Tibial artery (tissue), 4 donors: Measurements from ENCODE around the gene KIF1A.

Experiments
- DNase-seq, 2 donors: peaks; one replicate each; pipeline ENCODE4 v3.0.0-alpha.2; 2019
- H3K27ac ChIP-seq, 2 donors: fragments of 200-600 bp; sonication (generic) in 1 of 2; 1 replicate in 1 of 2; 2 replicates in 1 of 2; pipeline ENCODE4 v1.5.1; 2018 to 2019; ENCODE audit warnings: mild to moderate bottlenecking in 1 of 2
- H3K27me3 ChIP-seq, 2 donors: fragments of 200-600 bp; sonication (generic) in 1 of 2; one replicate each; pipeline versions ENCODE4 v1.5.1 to v1.6.0; 2016 to 2019
- H3K36me3 ChIP-seq, 3 donors: fragments of 200-600 bp; sonication (generic) in 2 of 3; one replicate each; pipeline ENCODE4 v1.5.1; 2016 to 2019; ENCODE audit warnings: mild to moderate bottlenecking in 2 of 3
- H3K4me1 ChIP-seq, 4 donors: fragments of 200-600 bp; sonication (generic) in 2 of 4; 1 replicate in 3 of 4; 2 replicates in 1 of 4; pipeline ENCODE4 v1.5.1; 2016 to 2019
- H3K4me3 ChIP-seq, 2 donors: fragments of 200-600 bp; sonication (generic) in 1 of 2; 1 replicate in 1 of 2; 2 replicates in 1 of 2; pipeline ENCODE4 v1.5.1; 2018 to 2019; ENCODE audit warnings: mild to moderate bottlenecking in 2 of 2
- H3K9me3 ChIP-seq, 3 donors: fragments of 200-600 bp; sonication (generic) in 1 of 3; one replicate each; pipeline ENCODE4 v1.5.1; 2016 to 2019
- intact Hi-C: fragments of 100-400 bp; cut with DNase I; formaldehyde crosslinking; loops from one replicate; pipeline ENCODE4 v1.15.0; 2023; ENCODE audit warnings: low total_unique reads
- TF ChIP-seq, protein P1 (sequence below), 2 experiments: fragments of 200-600 bp in 1 of 2; fragments of 450-650 bp in 1 of 2; IDR thresholded peaks; one replicate each; pipeline ENCODE4 v1.5.1; 2017 to 2019; ENCODE audit warnings: antibody characterized with exemption in 2 of 2, mild to moderate bottlenecking in 1 of 2, moderate library complexity in 1 of 2

KIF1A gene

DNA sequence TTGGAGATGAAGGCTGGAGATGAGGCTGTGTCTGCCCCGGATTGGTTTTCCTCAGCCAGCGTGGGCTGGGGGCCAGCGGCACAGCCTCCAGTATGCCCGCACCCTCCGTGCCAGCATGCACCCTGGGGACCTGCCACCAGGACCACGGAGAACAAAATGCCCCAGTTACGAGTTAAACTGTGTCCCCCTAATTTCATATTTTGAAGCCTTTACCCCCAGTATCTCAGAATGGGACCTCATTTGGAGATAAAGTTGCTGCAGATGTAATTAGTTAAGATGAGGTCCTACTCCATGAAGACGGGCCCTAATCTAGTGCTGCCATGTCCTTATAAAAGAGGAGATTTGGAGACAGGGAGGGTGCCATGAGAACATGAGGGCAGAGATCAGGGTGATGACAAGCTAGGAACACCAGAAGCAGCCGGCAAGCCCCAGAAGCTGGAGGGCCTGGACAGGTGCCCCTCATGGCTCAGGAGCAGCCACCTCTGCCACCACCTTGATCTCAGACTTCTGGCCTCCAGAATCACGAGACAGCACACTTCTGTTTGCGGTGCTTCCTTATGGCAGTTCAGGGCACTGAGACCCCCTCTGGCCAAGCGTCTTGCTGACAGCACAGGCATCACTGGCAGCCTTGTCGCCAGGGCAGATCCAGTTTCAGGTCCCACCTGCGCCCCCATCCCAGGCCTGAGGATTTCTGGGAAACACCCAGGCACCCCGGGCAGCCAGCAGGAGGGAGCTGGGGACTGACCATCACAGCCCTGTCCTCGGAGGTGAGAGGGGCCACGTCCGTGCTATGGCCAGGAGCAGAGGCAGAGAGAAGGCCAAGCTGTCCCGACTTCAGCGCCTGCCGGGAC lies 29.4 kb downstream of the KIF1A start:
- intact Hi-C loops: no loop called here
- DNase-seq: no peak
- TF ChIP-seq, protein P1, sequence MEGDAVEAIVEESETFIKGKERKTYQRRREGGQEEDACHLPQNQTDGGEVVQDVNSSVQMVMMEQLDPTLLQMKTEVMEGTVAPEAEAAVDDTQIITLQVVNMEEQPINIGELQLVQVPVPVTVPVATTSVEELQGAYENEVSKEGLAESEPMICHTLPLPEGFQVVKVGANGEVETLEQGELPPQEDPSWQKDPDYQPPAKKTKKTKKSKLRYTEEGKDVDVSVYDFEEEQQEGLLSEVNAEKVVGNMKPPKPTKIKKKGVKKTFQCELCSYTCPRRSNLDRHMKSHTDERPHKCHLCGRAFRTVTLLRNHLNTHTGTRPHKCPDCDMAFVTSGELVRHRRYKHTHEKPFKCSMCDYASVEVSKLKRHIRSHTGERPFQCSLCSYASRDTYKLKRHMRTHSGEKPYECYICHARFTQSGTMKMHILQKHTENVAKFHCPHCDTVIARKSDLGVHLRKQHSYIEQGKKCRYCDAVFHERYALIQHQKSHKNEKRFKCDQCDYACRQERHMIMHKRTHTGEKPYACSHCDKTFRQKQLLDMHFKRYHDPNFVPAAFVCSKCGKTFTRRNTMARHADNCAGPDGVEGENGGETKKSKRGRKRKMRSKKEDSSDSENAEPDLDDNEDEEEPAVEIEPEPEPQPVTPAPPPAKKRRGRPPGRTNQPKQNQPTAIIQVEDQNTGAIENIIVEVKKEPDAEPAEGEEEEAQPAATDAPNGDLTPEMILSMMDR (IDR thresholded peaks at IDR 0.05): no peak
- H3K36me3 ChIP-seq: no peaks in the 10 kb centered on the region
- H3K9me3 ChIP-seq: no peaks in the 10 kb centered on the region
- H3K4me3 ChIP-seq: no peak overlapping the region
- H3K27me3 ChIP-seq: peaks cover 0 to 69% of the 10 kb centered on the region in 2 donors
- no peaks in the 10 kb centered on the region for H3K4me1 ChIP-seq
- H3K27ac ChIP-seq: no peak overlapping the region

DNA sequence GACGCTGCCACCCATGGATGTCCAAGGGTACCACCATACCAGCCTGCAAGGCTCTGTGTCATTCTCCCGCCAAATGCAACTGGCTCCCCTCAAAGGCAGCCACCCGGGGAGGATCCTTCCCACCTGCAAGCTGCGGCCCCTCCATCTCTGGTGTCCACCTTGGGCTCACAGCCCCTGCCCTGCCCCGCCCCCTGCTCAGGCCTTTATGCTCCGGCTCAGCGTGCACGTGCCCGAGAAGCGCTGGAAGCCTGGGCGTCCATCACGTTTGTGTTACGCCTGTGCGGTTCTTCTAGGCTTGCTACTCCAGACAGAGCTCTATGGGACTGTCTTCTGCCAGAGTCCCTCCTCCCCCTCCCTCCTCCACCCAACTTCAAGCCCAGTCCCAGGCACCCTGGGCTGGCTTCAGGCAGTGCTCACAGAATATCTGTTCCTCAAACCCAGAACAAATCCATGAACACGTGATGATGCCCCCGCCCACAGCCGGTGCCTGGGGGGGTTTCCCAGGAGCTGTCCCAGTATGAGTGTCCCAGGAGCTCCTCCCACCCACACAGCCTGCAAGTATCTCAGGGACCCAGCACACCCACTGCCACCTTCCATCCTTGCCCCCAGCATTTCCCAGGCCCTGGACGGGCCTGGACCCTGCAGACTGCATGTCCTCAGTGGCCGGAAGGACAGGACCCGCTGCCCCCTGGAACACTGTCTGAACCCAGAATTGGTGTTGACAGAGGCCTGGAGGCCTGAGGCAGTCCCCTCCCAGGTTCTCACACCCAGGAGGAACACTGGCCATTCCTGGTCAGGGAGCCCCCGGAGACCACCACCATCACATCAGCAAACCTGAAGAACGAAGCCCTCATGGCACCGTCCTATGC lies 30.3 kb downstream of the KIF1A start:
- Histone ChIP-seq H3K9me3 (no peaks in the 10 kb centered on the region), H3K4me1 (no peaks in the 10 kb centered on the region), H3K4me3 (no peak overlapping the region), H3K36me3 (no peaks in the 10 kb centered on the region), H3K27ac (no peak overlapping the region), H3K27me3 (peaks cover 0 to 68% of the 10 kb centered on the region in 2 donors)
- no peak for DNase-seq
- TF ChIP-seq, protein P1 (IDR thresholded peaks at IDR 0.05): no peak
- intact Hi-C loops: no loop called here

DNA sequence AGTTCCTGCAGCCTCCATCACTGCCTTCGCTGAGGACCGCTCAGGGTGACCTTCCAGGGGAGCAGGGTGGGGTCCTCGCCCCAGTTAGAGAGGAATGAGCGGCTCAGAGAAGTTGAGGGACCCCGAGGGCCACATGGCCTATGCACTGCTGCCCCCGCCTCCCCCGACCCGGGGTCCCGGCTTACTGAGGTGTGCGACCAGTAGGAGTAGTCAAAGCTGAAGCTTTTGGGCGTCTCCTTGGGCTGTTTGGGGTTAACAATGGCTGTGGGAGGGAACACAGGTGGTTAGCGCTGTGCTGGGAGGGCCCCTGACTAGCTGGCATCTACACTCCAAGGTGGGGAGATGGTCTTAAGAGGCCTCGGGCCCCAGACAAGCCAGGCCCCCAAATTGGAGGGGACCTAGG lies 31.0 kb downstream of the KIF1A start:
- Histone ChIP-seq H3K27ac (no peak overlapping the region), H3K27me3 (peaks cover 0 to 68% of the 10 kb centered on the region in 2 donors), H3K4me3 (no peak overlapping the region), H3K4me1 (no peaks in the 10 kb centered on the region), H3K9me3 (no peaks in the 10 kb centered on the region), H3K36me3 (no peaks in the 10 kb centered on the region)
- intact Hi-C loops: no loop called here
- TF ChIP-seq, protein P1 (IDR thresholded peaks at IDR 0.05): no peak
- DNase-seq: no peak

DNA sequence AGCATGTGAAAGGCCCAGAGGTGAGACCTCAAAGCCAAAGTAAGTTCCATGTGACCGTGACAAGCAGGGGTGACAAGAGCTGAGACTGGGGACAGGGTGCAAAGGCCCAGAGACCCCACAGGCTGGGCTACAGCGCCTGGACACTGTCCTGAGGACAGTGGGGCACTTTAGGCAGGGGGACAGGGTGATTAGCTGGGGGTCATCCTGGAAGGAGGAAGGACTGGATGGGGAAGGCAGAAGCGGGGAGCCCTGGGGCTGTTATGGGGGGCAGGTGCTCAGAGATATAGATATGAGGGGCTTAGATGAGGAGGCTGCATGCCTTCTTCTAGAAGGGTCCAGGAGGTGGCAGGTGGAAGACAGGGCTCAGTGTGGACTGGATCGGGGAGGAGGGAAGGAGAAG lies 31.5 kb downstream of the KIF1A start:
- Histone ChIP-seq H3K4me1 (no peaks in the 10 kb centered on the region), H3K4me3 (no peak overlapping the region), H3K27me3 (peaks cover 0 to 72% of the 10 kb centered on the region in 2 donors), H3K27ac (no peak overlapping the region), H3K9me3 (no peaks in the 10 kb centered on the region), H3K36me3 (no peaks in the 10 kb centered on the region)
- no peak for DNase-seq
- TF ChIP-seq, protein P1 (IDR thresholded peaks at IDR 0.05): no peak
- intact Hi-C loops: no loop called here

DNA sequence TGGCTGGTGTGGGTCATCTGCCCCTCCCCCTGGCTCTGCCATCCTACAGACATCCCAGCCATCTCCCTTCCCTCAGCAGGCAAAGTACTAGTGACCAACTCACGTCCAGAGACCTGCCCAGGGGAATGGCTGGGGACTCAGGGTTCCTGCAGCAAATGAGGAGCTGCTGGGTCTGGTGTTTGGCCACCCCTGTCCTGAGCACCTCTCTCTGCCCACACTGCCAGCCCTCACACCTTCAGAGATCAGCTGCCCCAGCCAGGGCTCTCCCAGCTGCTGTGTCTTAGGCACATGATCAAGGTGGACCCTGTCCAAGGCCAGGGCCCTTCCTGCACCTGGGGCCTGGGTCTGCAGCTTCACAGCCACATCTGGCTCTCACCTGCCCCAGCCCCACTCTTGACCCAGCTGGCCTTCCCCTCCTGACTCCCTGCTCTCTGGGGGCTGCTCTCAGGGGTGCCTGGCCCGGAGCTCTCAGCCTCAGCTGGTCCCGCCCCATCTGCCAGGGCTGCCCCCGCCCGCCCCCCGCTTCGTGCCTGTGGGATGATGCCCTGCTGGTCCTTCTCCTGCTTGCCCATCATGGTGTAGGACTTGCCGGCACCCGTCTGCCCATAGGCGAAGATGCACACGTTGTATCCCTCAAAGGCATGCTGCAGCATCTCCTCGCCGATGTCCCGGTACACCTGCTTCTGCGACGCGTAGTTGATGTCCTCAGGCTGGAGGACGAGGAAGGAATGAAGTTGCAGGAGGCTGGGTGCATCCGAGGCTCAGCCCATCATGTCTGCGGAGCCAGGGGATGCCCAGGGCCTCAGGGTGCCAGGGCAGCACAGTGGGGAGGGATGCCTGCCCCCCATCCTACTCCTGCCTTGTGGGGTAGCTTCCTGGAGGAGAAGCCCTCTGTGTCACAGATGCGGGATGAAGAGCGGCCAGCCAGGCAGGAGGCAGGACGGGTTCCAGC lies 32.2 kb downstream of the KIF1A start:
- H3K9me3 ChIP-seq: no peaks in the 10 kb centered on the region
- no peaks in the 10 kb centered on the region for H3K4me1 ChIP-seq
- DNase-seq: no peak
- no peak overlapping the region for H3K27ac ChIP-seq
- TF ChIP-seq, protein P1 (IDR thresholded peaks at IDR 0.05): no peak
- intact Hi-C loops: no loop called here
- H3K36me3 ChIP-seq: no peaks in the 10 kb centered on the region
- no peak overlapping the region for H3K4me3 ChIP-seq
- peaks cover 0 to 75% of the 10 kb centered on the region in 2 donors for H3K27me3 ChIP-seq
